HCT116 (cell line): ENCODE results near the gene SDHD. TPM values are rescaled to one million over a fixed set of nuclear protein-coding genes. Genes with fewer than 3 reads are reported as not detected.

Source experiments
- ATAC-seq: fragments of 200-7000 bp; cut with Tn5 transposase; 2 replicates; pipeline ENCODE4 v1.9.1; 2020; ENCODE audit warnings: mild to moderate bottlenecking, moderate library complexity
- BruUV-seq: library from RNA; stranded (reverse); fragments of 400-500 nt; replicated peaks from 2 replicates; lab custom pipeline; 2021; lab: Mats Ljungman, UMichigan
- CTCF ChIA-PET: fragments of 300-600 bp; sonication (Branson Sonifier 250); formaldehyde crosslinking; loops from one replicate; lab custom pipeline; 2021; ENCODE audit warnings: antibody characterized with exemption; lab: Charles Lee
- POLR2A ChIA-PET: fragments of 300-600, 350-600 bp; sonication (Branson Sonifier 250); formaldehyde crosslinking; loops from one replicate; lab custom pipeline; 2021; ENCODE audit warnings: antibody characterized with exemption; lab: Charles Lee
- RAD21 ChIA-PET, 2 experiments: fragments of 300-600 bp; sonication (Branson Sonifier 250); formaldehyde crosslinking; loops; one replicate each; lab custom pipeline; 2023; ENCODE audit warnings: low total read pairs in 2 of 2; ENCODE audit not compliant: uncharacterized antibody in 2 of 2, unreplicated experiment in 2 of 2, low non-redundant PET in 1 of 2; lab: Charles Lee
- DNase-seq: peaks from one replicate; pipeline ENCODE4 v3.0.0-alpha.2; 2010; ENCODE audit warnings: low read depth, low spot score
- H2AFZ ChIP-seq: fragments of 200-600 bp; shearing (Covaris generic), sonication (generic); 2 replicates; pipeline ENCODE4 v1.6.1; 2017; ENCODE audit warnings: low read depth, mixed run types, mixed read lengths, antibody characterized with exemption, low read length; ENCODE audit not compliant: poor library complexity, severe bottlenecking
- H3K27ac ChIP-seq: 2 replicates; pipeline ENCODE4 v1.5.1; 2012; ENCODE audit warnings: low read depth, low read length
- H3K27me3 ChIP-seq: fragments of 200-600 bp; sonication (generic); 2 replicates; pipeline ENCODE4 v1.6.1; 2016; ENCODE audit warnings: mixed run types, low read length, mixed read lengths; ENCODE audit not compliant: insufficient read depth
- H3K36me3 ChIP-seq, 2 experiments: fragments of 200-500 bp in 1 of 2; fragments of 200-600 bp in 1 of 2; sonication (Bioruptor generic) in 1 of 2; sonication (generic) in 1 of 2; 2 replicates each; pipeline versions ENCODE4 v1.5.1 to v1.6.1; 2014 to 2016; ENCODE audit warnings: low read length in 2 of 2, inconsistent platforms in 1 of 2, mixed read lengths in 1 of 2, mixed run types in 1 of 2; ENCODE audit not compliant: insufficient read depth in 2 of 2, control insufficient read depth in 1 of 2
- H3K4me1 ChIP-seq, 2 experiments: fragments of 200-600 bp in 1 of 2; sonication (generic) in 1 of 2; 2 replicates each; pipeline versions ENCODE4 v1.5.1 to v1.6.1; 2012 to 2017; ENCODE audit warnings: low read length in 2 of 2, inconsistent platforms in 1 of 2, mild to moderate bottlenecking in 1 of 2, mixed read lengths in 1 of 2, mixed run types in 1 of 2, moderate library complexity in 1 of 2; ENCODE audit not compliant: insufficient read depth in 2 of 2, control insufficient read depth in 1 of 2
- H3K4me2 ChIP-seq: fragments of 200-600 bp; sonication (generic); 2 replicates; pipeline ENCODE4 v1.6.1; 2017; ENCODE audit warnings: mixed run types, low read length, mixed read lengths
- H3K4me3 ChIP-seq, 2 experiments: fragments of 200-600 bp in 1 of 2; sonication (generic) in 1 of 2; replicated peaks in 1 of 2; 2 replicates each; pipeline ENCODE4 v1.5.1; 2011 to 2016; ENCODE audit warnings: low read length in 2 of 2, control low read depth in 1 of 2, low read depth in 1 of 2, mild to moderate bottlenecking in 1 of 2, mixed read lengths in 1 of 2, mixed run types in 1 of 2
- H3K79me2 ChIP-seq: fragments of 200-600 bp; sonication (generic); 2 replicates; pipeline ENCODE4 v1.6.1; 2017; ENCODE audit warnings: mild to moderate bottlenecking, mixed run types, low read length, moderate library complexity, mixed read lengths; ENCODE audit not compliant: insufficient read depth
- H3K9ac ChIP-seq: fragments of 200-600 bp; sonication (generic); 2 replicates; pipeline ENCODE4 v1.6.1; 2016; ENCODE audit warnings: low read length, mixed read lengths
- H3K9me2 ChIP-seq: fragments of 200-600 bp; sonication (generic), shearing (Covaris generic); 2 replicates; pipeline ENCODE4 v1.6.1; 2017; ENCODE audit warnings: mixed run types, mild to moderate bottlenecking, moderate library complexity; ENCODE audit not compliant: insufficient read depth
- H3K9me3 ChIP-seq, 2 experiments: fragments of 200-500 bp in 1 of 2; fragments of 200-600 bp in 1 of 2; sonication (Bioruptor generic) in 1 of 2; sonication (generic) in 1 of 2; 2 replicates each; pipeline ENCODE4 v1.6.1; 2014 to 2017; ENCODE audit warnings: low read length in 2 of 2, mixed read lengths in 2 of 2, inconsistent platforms in 1 of 2, low read depth in 1 of 2, mild to moderate bottlenecking in 1 of 2, mixed run types in 1 of 2, moderate library complexity in 1 of 2; ENCODE audit not compliant: control insufficient read depth in 1 of 2, insufficient read depth in 1 of 2
- H4K20me1 ChIP-seq: fragments of 200-600 bp; sonication (generic), shearing (Covaris generic); 2 replicates; pipeline ENCODE4 v1.6.1; 2017; ENCODE audit warnings: mixed run types, mild to moderate bottlenecking, moderate library complexity; ENCODE audit not compliant: insufficient read depth
- ATF3 ChIP-seq: IDR thresholded peaks from 2 replicates; pipeline ENCODE4 v1.6.1; 2012
- CEBPB ChIP-seq: IDR thresholded peaks from 2 replicates; pipeline ENCODE4 v1.6.1; 2012; ENCODE audit warnings: low read depth
- CTCF ChIP-seq, 3 experiments: fragments of 200-600 bp in 1 of 3; sonication (generic) in 1 of 3; IDR thresholded peaks in 2 of 3; conservative IDR thresholded peaks in 1 of 3; 2 replicates each; pipeline ENCODE4 v1.5.1; 2012 to 2017; ENCODE audit warnings: low read depth in 2 of 3, low read length in 2 of 3, antibody characterized with exemption in 1 of 3, borderline replicate concordance in 1 of 3, control low read depth in 1 of 3, mild to moderate bottlenecking in 1 of 3, mixed read lengths in 1 of 3, mixed run types in 1 of 3, moderate library complexity in 1 of 3; ENCODE audit not compliant: insufficient read depth in 1 of 3
- EGR1 ChIP-seq: IDR thresholded peaks from 2 replicates; pipeline ENCODE4 v1.6.1; 2012; ENCODE audit warnings: low read depth
- EZH2 ChIP-seq: fragments of 200-600 bp; sonication (generic); IDR thresholded peaks from 2 replicates; pipeline ENCODE4 v1.6.1; 2017; ENCODE audit warnings: antibody characterized with exemption, mixed run types
- EZH2phosphoT487 ChIP-seq: fragments of 200-600 bp; IDR thresholded peaks from 2 replicates; pipeline ENCODE4 v1.6.1; 2018; ENCODE audit warnings: antibody characterized with exemption, borderline replicate concordance
- JUND ChIP-seq: IDR thresholded peaks from 2 replicates; pipeline ENCODE4 v1.6.1; 2012
- MAX ChIP-seq: IDR thresholded peaks from 2 replicates; pipeline ENCODE4 v1.6.1; 2012
- POLR2A ChIP-seq: IDR thresholded peaks from 2 replicates; pipeline ENCODE4 v1.7.0; 2011; ENCODE audit warnings: borderline replicate concordance; ENCODE audit not compliant: insufficient read depth, insufficient read length; ENCODE audit errors: extremely low read depth
- POLR2AphosphoS5 ChIP-seq: IDR thresholded peaks from 2 replicates; pipeline ENCODE4 v1.6.1; 2011; ENCODE audit warnings: mild to moderate bottlenecking, low read depth, low read length, moderate library complexity
- RAD21 ChIP-seq: IDR thresholded peaks from 2 replicates; pipeline ENCODE4 v1.6.1; 2012; ENCODE audit warnings: low read depth, mild to moderate bottlenecking
- REST ChIP-seq: IDR thresholded peaks from 2 replicates; pipeline ENCODE4 v1.6.1; 2012; ENCODE audit warnings: low read depth
- SIN3A ChIP-seq: IDR thresholded peaks from 2 replicates; pipeline ENCODE4 v1.6.1; 2012; ENCODE audit warnings: low read depth
- TCF7L2 ChIP-seq: IDR thresholded peaks from 2 replicates; pipeline ENCODE4 v1.7.0; 2011; ENCODE audit warnings: borderline replicate concordance, inconsistent platforms; ENCODE audit not compliant: insufficient read depth, insufficient read length; ENCODE audit errors: extremely low read depth
- YY1 ChIP-seq: IDR thresholded peaks from 2 replicates; pipeline ENCODE4 v1.6.1; 2011; ENCODE audit warnings: low read length, low read depth, moderate library complexity, mild to moderate bottlenecking; ENCODE audit not compliant: insufficient replicate concordance; ENCODE audit errors: extremely low read depth
- ZBTB33 ChIP-seq: IDR thresholded peaks from 2 replicates; pipeline ENCODE4 v1.6.1; 2011; ENCODE audit warnings: mild to moderate bottlenecking, low read length, moderate library complexity; ENCODE audit not compliant: insufficient replicate concordance; ENCODE audit errors: extremely low read depth
- ZNF274 ChIP-seq: fragments of 200-500 bp; sonication (Bioruptor generic); IDR thresholded peaks from 2 replicates; pipeline ENCODE4 v1.6.1; 2014; ENCODE audit warnings: mild to moderate bottlenecking, low read depth, low read length, inconsistent platforms
- intact Hi-C: fragments of 100-400 bp; cut with micrococcal nuclease; formaldehyde crosslinking; loops from 2 replicates; pipeline ENCODE4 v1.10.0; 2022
- total RNA-seq: library from RNA; stranded (reverse); gene quantifications from one replicate; pipeline ENCODE4 v1.2.1, GENCODE V29; 2021; ENCODE audit not compliant: unreplicated experiment

Gene SDHD
- total RNA-seq, 1 experiment from 2014 or later = 129 TPM

- ChIA-PET CTCF (interaction anchor here (0.7 kb wide), 1 partner anchor 10 kb away, joined by 3 read pairs; no protein-coding TSS in a partner anchor), POLR2A (no interaction called here), RAD21 (interaction anchor here in 1 of 2 experiments (0.7 kb wide), 1 partner anchor 570 kb away, joined by 4 read pairs; no protein-coding TSS in a partner anchor)
- H2AFZ ChIP-seq = no peak overlapping the region
- peak overlapping the region; percentile 57 for H3K4me2 ChIP-seq
- DNase-seq (peak; percentile 64), ATAC-seq (peak; percentile 91)
- H3K27me3 ChIP-seq = no peaks in the 10 kb centered on the region
- H3K4me3 ChIP-seq = peak overlapping the region in 1 of 2 experiments; percentile 14; a peak in 1 of 4 replicates
- peaks cover 29 to 35% of the 10 kb centered on the region in 2 experiments; a peak in 3 of 4 replicates for H3K36me3 ChIP-seq
- no TSS peak for BruUV-seq
- no peaks in the 10 kb centered on the region for H3K9me2 ChIP-seq
- H4K20me1 ChIP-seq = no peaks in the 10 kb centered on the region; the same call in 1 of the 2 replicates
- H3K27ac ChIP-seq = peak overlapping the region; percentile 88
- peak overlapping the region; percentile 36 for H3K9ac ChIP-seq
- H3K79me2 ChIP-seq = peaks cover 23% of the 10 kb centered on the region
- no peaks in the 10 kb centered on the region for H3K9me3 ChIP-seq
- peaks cover 18 to 36% of the 10 kb centered on the region in 2 experiments for H3K4me1 ChIP-seq
- intact Hi-C loops = no loop called here
- TF ChIP-seq POLR2AphosphoS5 (0 out of 2 replicates have a peak, but pooled peaks have one; percentile 11), EZH2 (no peak), CTCF (IDR thresholded peaks at IDR 0.05 in 2 of 3, conservative IDR thresholded peaks at IDR 0.05 in 1 of 3; ENCODE audit: borderline replicate concordance in 1 of 3, insufficient read depth in 1 of 3, low read depth in 2 of 3, low read length in 2 of 3) (no peak), TCF7L2 (no peak), EZH2phosphoT487 (no peak), EGR1 (no peak), REST (no peak), YY1 (no peak), ZNF274 (no peak), SIN3A (no peak), MAX (peak; percentile 4; the same call in 1 of the 2 replicates), ATF3 (no peak), CEBPB (peak; percentile 61), POLR2A (no peak), ZBTB33 (no peak), RAD21 (no peak), JUND (peak; percentile 76)
Measured at GRCh38 chr11:112042161-112042960, 44.3 kb upstream of the SDHD start.
